ENCODE results near the gene COQ3.

DNA sequence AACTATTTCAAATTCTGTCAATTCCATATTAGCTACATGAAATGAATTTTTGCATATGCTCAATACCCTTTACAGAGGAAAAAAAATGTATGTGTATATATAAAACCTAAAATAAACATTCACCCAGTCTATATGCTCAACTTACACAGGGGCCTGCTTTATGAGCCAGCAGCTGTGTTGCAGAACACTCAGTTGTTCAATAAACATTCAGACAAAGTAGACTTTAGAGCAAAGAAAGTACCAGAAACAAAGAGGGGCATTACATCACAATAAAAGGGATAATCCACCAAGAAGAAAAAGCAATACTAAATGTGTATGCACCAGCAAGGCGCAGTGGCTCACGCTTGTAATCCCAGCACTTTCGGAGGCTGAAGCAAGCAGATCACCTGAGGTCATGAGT lies 9.5 kb downstream of the COQ3 start:
- TF ChIP-seq, protein P1, sequence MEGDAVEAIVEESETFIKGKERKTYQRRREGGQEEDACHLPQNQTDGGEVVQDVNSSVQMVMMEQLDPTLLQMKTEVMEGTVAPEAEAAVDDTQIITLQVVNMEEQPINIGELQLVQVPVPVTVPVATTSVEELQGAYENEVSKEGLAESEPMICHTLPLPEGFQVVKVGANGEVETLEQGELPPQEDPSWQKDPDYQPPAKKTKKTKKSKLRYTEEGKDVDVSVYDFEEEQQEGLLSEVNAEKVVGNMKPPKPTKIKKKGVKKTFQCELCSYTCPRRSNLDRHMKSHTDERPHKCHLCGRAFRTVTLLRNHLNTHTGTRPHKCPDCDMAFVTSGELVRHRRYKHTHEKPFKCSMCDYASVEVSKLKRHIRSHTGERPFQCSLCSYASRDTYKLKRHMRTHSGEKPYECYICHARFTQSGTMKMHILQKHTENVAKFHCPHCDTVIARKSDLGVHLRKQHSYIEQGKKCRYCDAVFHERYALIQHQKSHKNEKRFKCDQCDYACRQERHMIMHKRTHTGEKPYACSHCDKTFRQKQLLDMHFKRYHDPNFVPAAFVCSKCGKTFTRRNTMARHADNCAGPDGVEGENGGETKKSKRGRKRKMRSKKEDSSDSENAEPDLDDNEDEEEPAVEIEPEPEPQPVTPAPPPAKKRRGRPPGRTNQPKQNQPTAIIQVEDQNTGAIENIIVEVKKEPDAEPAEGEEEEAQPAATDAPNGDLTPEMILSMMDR (IDR thresholded peaks at IDR 0.05; ENCODE audit: low read depth, low read length, missing input control): no peak
- TF ChIP-seq FOXA1 (IDR thresholded peaks at IDR 0.05) (no peak), YY1 (IDR thresholded peaks at IDR 0.05) (no peak), RXRA (IDR thresholded peaks at IDR 0.05) (no peak), HNF4G (IDR thresholded peaks at IDR 0.05) (no peak)
